ENCODE data around the gene KCNK16.

DNA sequence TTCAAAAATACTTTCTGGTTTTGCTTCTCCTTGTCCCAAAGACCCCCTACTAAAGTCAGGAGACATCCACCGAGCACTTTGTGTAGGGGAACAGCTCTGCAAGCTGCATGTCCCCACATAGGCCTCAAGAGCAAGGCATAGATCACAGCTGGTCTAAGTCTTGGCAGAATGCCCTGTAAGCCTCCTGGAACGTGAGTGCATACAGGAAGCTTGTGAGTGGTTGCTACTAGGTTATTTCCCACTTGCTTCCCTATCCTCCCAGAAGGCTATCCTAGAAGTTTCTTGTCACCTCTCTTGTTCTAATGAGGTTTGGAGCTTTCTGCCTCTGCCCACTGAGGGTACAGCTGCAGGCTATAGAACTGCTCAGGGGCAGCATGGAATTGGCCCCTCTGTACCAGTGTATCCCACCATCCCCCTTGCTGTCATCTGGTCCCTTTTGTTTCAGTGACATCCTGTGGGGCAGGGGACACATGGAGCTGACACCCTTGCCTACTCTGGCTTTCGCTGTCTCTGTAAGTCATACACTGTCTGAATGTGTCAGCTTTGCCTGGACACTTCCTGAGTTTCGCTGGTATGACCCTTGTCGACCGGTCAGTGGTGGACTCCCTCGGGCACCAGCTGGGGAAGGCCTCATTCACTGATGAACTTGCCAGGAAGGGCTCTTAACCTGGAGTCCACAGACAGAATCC is 35.6 kb upstream of the KCNK16 start:
- TF ChIP-seq POLR2A (IDR thresholded peaks at IDR 0.05) (no peak), CTCF (IDR thresholded peaks at IDR 0.05) (no peak)

Data from heart left ventricle (tissue), 13 donors.